MM.1S (cell line): Measurements from ENCODE around the gene INSM2.

Experiments used
- CTCF ChIP-seq: fragments of 300-600 bp; sonication (generic); IDR thresholded peaks from 2 replicates; pipeline ENCODE4 v1.5.1; 2016; ENCODE audit warnings: antibody characterized with exemption, low read length, mixed read lengths
- EZH2 ChIP-seq: fragments of 300-600 bp; sonication (generic); optimal IDR thresholded peaks from 2 replicates; pipeline ENCODE3; 2017; ENCODE audit warnings: low read depth, mild to moderate bottlenecking, antibody characterized with exemption, low read length, mixed read lengths
- EZH2phosphoT487 ChIP-seq: fragments of 300-600 bp; sonication (generic); IDR thresholded peaks from 2 replicates; pipeline ENCODE4 v1.6.1; 2018; ENCODE audit warnings: antibody characterized with exemption, low read length

DNA sequence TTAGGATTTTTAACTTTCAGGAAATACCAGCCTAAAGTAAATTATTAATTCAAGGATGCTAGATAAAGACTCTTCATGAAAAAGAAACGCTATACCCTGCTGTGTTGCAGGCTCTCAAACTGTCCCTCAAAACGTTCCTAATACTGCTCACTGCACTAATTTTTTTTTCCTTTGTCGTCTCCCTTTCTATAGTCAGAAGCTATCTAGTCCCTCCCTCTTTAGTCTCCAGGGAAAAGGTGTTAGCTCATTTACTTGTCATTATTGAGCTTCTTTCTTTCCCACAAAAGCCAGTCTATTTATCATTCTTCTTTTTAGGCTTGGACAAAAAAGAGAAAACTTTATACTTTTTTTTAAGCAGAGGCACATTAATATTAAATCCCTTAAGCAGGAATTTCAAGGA, 30.3 kb upstream of the INSM2 start:
- TF ChIP-seq CTCF (no peak), EZH2 (no peak), EZH2phosphoT487 (no peak)
